GM19328 (cell line): ENCODE results near the gene HMCN2.
A peak's percentile ranks its signal among the peaks of the same experiment; 100 is the strongest.

ENCODE experiments used
- ATAC-seq: cut with Tn5 transposase; IDR thresholded peaks from one replicate; pipeline ENCODE4 v1.9.1; 2021; ENCODE audit warnings: mild to moderate bottlenecking, moderate library complexity; ENCODE audit not compliant: unreplicated experiment

The HMCN2 gene

GRCh38 chr9:130265431-130266235, at the start of gene HMCN2:
TSS of gene HMCN2 (plus strand) at chr9:130265760. CDS start at chr9:130265879, 119 bp downstream.
- no peak for ATAC-seq

GRCh38 chr9:130217838-130218237, 47.7 kb upstream of the HMCN2 start:
- ATAC-seq: no peak

DNA sequence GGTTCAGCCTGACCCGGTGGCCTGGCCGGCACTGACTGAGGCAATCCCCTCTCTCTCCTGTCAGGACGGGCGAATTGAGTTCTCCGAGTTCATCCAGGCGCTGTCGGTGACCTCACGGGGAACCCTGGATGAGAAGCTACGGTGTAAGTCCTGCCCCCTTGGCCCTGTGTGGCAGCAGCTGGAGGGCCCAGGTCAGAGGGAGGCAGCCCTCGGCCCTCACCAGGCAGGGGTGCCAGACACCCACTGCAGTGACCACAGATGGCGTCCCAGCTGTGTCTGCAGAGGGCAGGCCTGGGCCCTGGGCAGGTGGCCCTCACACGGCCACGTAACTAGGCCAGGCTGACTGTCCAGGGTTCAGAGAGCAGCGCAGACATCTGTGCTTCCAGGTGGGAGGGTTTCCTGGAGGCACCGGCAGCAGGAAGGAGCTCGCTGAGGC, 45.9 kb upstream of the HMCN2 start:
- no peak for ATAC-seq

DNA sequence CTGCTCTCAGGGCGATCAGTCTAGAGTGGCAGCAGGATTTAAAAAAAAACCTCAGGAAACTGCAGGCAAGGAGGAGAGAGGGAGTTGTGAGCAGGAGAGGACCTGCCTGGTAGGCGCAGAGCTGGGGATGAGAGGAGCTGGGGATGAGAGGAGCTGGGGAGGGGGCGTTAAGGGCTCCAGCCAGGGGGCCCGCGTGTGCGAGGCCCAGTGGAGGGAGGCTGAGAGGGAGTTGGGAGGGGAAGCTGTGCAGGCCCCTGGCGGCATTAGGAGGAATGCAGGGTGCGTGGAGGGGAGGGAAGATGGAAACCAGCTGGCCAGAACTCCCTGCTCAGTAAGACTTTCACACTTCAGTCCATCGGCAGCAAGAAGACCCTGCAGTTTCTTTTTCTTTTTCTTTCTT, 45.2 kb upstream of the HMCN2 start:
- no peak for ATAC-seq

- no peak for ATAC-seq
Observed at GRCh38 chr9:130222833-130223232, 42.7 kb upstream of the HMCN2 start.

- ATAC-seq: no peak
Observed at GRCh38 chr9:130225071-130225470, 40.5 kb upstream of the HMCN2 start.

- no peak for ATAC-seq
Observed at GRCh38 chr9:130225586-130225985, 40.0 kb upstream of the HMCN2 start.

GRCh38 chr9:130226112-130226511, 39.4 kb upstream of the HMCN2 start:
- ATAC-seq: no peak

DNA sequence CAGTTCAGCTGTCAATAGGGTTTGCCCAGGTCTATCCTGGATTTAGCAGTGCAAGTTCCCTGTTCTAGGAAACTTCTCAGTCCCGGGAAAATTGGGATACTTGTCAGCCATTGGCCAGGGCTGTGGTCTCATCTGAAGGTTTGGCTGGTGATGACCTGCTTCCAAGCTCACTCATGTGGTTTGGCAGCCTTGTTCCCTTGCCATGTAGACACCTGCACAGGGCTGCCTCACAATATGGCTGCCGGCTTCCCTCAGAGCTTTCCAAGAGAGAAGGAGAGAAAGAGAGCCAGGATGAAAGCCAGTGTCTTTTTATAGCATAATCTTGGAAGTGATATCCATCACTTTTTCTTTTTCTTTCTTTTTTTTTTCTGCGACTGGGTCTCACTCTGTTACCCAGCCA, 37.7 kb upstream of the HMCN2 start:
- ATAC-seq: no peak

- no peak for ATAC-seq
Observed at GRCh38 chr9:130229759-130230158, 35.8 kb upstream of the HMCN2 start.

- ATAC-seq: no peak
Observed at GRCh38 chr9:130230631-130231030, 34.9 kb upstream of the HMCN2 start.

GRCh38 chr9:130232899-130233586, 32.5 kb upstream of the HMCN2 start:
- ATAC-seq: no peak

GRCh38 chr9:130233587-130233945, 32.0 kb upstream of the HMCN2 start:
- no peak for ATAC-seq

- no peak for ATAC-seq
Observed at GRCh38 chr9:130234340-130235260, 31.0 kb upstream of the HMCN2 start.

DNA sequence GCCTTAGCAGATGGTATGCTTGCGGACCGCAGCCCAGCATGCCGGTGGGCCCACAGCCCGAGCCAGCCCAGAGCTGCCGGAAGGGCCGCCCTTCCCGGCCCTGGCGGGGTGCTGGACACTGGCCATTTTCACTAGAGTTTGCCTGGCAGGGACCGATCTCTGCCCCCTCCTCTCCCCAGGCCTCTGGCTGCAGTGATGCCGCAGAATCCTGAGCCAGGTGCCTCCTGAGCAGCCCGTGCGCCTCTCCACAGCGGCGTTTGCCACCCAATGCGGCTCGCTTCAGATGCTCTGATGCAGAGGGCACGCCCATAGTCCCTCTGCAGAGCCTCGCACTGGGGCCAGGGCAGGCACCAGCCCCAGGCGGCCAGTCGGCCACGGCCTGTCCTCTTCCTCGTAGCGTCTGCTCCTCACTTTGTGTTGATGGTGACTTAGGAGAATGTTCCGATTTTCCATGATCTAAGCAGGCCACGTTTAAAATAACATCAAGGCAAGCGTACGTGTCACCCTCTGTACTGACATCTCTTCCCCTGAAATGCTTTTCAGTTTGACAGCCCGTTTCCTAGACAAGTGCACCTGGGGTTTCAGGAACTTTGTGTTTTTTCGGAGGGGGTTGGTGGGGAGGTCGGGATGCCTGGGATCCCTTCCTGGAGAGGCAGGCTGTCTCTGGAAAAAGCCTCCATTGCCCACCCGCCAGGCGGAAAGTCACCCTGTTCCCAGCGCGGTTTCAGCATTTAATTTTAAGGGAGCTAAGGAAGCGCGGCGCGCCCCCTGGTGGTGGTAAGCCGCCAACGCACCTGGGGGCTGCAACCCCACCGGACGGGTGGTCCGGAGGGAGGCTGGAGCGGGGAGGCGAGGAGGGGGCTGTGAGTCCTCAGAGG, 29.8 kb upstream of the HMCN2 start:
- no peak for ATAC-seq

- no peak for ATAC-seq
Observed at GRCh38 chr9:130236436-130236985, 29.0 kb upstream of the HMCN2 start.

DNA sequence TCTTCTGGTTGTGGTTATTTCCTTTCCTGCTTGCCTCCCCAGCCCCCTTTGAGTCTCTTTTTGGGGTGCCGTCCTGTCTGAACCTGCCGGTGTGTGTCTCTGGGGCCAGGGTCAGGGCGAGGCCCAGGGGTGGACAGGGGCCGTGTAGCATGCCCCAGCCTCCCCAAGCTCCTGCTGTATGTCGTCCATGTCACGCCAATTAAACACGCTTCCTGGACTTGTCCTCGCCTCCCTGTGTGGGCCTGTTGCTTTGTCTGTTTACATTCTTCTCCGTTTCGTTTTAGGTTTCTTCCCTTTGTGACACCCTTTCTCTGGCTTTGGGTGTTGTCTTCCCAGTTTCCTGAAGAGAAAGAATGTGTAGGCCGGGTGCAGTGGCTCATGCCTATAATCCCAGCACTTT, 28.5 kb upstream of the HMCN2 start:
- no peak for ATAC-seq

- no peak for ATAC-seq
Observed at GRCh38 chr9:130237763-130238524, 27.6 kb upstream of the HMCN2 start.

GRCh38 chr9:130239363-130239695, 26.2 kb upstream of the HMCN2 start:
- peak; percentile 9 for ATAC-seq
